Measurements from ENCODE around the gene CSF2. TPM values are rescaled to one million over a fixed set of nuclear protein-coding genes. Genes with fewer than 3 reads are reported as not detected.

The CSF2 gene
- polyA plus RNA-seq, 1 of the 3 experiments (the other 2 are of a cell fraction), result 0.97 TPM

DNA sequence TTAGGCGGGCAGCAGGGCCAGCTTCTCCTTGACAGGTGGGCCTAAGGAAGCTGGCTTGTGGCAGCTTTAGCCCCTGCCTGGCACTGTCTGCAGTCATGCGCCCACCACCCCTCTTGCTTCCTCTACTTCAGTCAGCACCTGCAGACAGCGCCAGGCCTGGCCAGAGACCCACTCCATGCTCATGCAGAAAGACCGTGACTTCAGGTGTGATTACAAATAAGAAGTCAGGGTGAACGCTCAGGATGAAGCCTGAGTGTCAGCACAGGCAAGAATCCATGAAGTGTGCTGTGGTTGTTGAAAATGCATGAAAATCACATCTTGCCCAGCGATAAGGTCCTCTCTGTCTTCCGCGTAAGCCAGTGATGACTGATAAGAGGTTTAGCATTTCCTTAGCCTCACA lies 3.4 kb downstream of the CSF2 start:
- Histone ChIP-seq H3K27me3 (ENCODE audit: insufficient read depth) (no peaks in the 10 kb centered on the region), H3K79me2 (ENCODE audit: insufficient read depth) (no peaks in the 10 kb centered on the region), H3K36me3 (replicated peaks in 1 of 2; ENCODE audit: control insufficient read depth in 1 of 2, insufficient read depth in 2 of 2, low read length in 1 of 2) (no peaks in the 10 kb centered on the region), H3K9me2 (no peaks in the 10 kb centered on the region), H3K4me3 (ENCODE audit: low read depth in 2 of 2, low read length in 1 of 2) (no peak overlapping the region), H3K9me3 (no peaks in the 10 kb centered on the region), H3K4me1 (ENCODE audit: control insufficient read depth in 1 of 2, insufficient read depth in 2 of 2, low read depth in 1 of 2, low read length in 1 of 2) (peaks cover 0 to 5% of the 10 kb centered on the region in 2 experiments; a peak in 1 of 4 replicates), H2AFZ (ENCODE audit: low read depth) (no peak overlapping the region), H4K20me1 (ENCODE audit: insufficient read depth) (no peaks in the 10 kb centered on the region), H3F3A (replicated peaks; ENCODE audit: insufficient read depth) (no peaks in the 10 kb centered on the region), H3K27ac (ENCODE audit: low read depth in 2 of 2, low read length in 1 of 2) (no peak overlapping the region), H3K4me2 (no peak overlapping the region), H3K9ac (no peak overlapping the region)
- TF ChIP-seq EZH2phosphoT487 (IDR thresholded peaks at IDR 0.05; ENCODE audit: borderline replicate concordance, low read depth), result no peak
- TF ChIP-seq USF2 (IDR thresholded peaks at IDR 0.05; ENCODE audit: borderline replicate concordance, low read depth, low read length), result no peak
- TF ChIP-seq TEAD4 (IDR thresholded peaks at IDR 0.05; ENCODE audit: borderline replicate concordance, insufficient read depth), result no peak
- no peak for TF ChIP-seq GATA2 (CRISPR knock-in tag; IDR thresholded peaks at IDR 0.05)
- no peak for TF ChIP-seq NFIC (IDR thresholded peaks at IDR 0.05; ENCODE audit: borderline replicate concordance)
- TF ChIP-seq RCOR1 (IDR thresholded peaks at IDR 0.05; ENCODE audit: low read length), result no peak
- TF ChIP-seq FOSL2 (IDR thresholded peaks at IDR 0.05; ENCODE audit: borderline replicate concordance, low read depth), result no peak
- TF ChIP-seq, protein P1, sequence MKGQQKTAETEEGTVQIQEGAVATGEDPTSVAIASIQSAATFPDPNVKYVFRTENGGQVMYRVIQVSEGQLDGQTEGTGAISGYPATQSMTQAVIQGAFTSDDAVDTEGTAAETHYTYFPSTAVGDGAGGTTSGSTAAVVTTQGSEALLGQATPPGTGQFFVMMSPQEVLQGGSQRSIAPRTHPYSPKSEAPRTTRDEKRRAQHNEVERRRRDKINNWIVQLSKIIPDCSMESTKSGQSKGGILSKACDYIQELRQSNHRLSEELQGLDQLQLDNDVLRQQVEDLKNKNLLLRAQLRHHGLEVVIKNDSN (IDR thresholded peaks at IDR 0.05; ENCODE audit: borderline replicate concordance, low read depth), result no peak
- TF ChIP-seq POLR2AphosphoS5 (IDR thresholded peaks at IDR 0.05; ENCODE audit: low read depth, low read length), result no peak
- no peak for TF ChIP-seq NRF1 (IDR thresholded peaks at IDR 0.05; ENCODE audit: low read depth, low read length)
- no peak for TF ChIP-seq TAF1 (IDR thresholded peaks at IDR 0.05; ENCODE audit: borderline replicate concordance, low read depth, low read length)
- TF ChIP-seq MXI1 (IDR thresholded peaks at IDR 0.05; ENCODE audit: low read depth, low read length), result no peak
- no peak for TF ChIP-seq TCF12 (IDR thresholded peaks at IDR 0.05)
- TF ChIP-seq GABPA (IDR thresholded peaks at IDR 0.05; ENCODE audit: low read depth), result no peak
- no peak for TF ChIP-seq SMC3 (IDR thresholded peaks at IDR 0.05; ENCODE audit: low read depth, low read length)
- no peak for TF ChIP-seq RXRA (IDR thresholded peaks at IDR 0.05; ENCODE audit: borderline replicate concordance, low read depth)
- no peak for TF ChIP-seq CTCF (IDR thresholded peaks at IDR 0.05)
- CTCF ChIA-PET, result interaction anchor here (2.7 kb wide), 1 partner anchor 13 kb away, joined by 21 read pairs; no protein-coding TSS in a partner anchor
- POLR2A ChIA-PET, result no interaction called here
- no peak for DNase-seq
- 94% methylated on average over 8 of the region's 8 CpGs for WGBS (ENCODE audit: low lambda C conversion rate)
